Karpas-422 (cell line): ENCODE measurements around the gene INPP5F. TPM values are rescaled to one million over a fixed set of nuclear protein-coding genes. Genes with fewer than 3 reads are reported as not detected.

Source experiments
- DNase-seq: peaks from one replicate; pipeline ENCODE4 v3.0.0-alpha.2; 2015
- H2AFZ ChIP-seq: fragments of 200-600 bp; sonication (generic); 2 replicates; pipeline ENCODE4 v1.6.1; 2014; ENCODE audit warnings: antibody characterized with exemption, low read length, mixed read lengths
- H3K27ac ChIP-seq: fragments of 200-600 bp; sonication (generic); 2 replicates; pipeline ENCODE4 v1.5.1; 2014; ENCODE audit warnings: mild to moderate bottlenecking, low read length, moderate library complexity
- H3K27me3 ChIP-seq: fragments of 200-600 bp; sonication (generic); 2 replicates; pipeline ENCODE4 v1.6.1; 2014; ENCODE audit warnings: low read length, mixed read lengths
- H3K36me3 ChIP-seq: fragments of 200-600 bp; sonication (generic); 2 replicates; pipeline ENCODE4 v1.6.1; 2014; ENCODE audit warnings: low read length, mixed read lengths; ENCODE audit not compliant: insufficient read depth
- H3K4me1 ChIP-seq: fragments of 200-600 bp; sonication (generic); 2 replicates; pipeline ENCODE4 v1.6.1; 2014; ENCODE audit warnings: mild to moderate bottlenecking, low read length, mixed read lengths
- H3K4me2 ChIP-seq: fragments of 200-600 bp; sonication (generic); 2 replicates; pipeline ENCODE4 v1.6.1; 2014; ENCODE audit warnings: low read length, low read depth, mild to moderate bottlenecking; ENCODE audit not compliant: poor library complexity, severe bottlenecking
- H3K4me3 ChIP-seq: fragments of 200-600 bp; sonication (generic); 2 replicates; pipeline ENCODE4 v1.5.1; 2014; ENCODE audit warnings: mild to moderate bottlenecking, antibody characterized with exemption, low read length, mixed read lengths
- H3K79me2 ChIP-seq: fragments of 200-600 bp; sonication (generic); 2 replicates; pipeline ENCODE4 v1.6.1; 2014; ENCODE audit warnings: mild to moderate bottlenecking, low read length, mixed read lengths
- H3K9ac ChIP-seq: fragments of 200-600 bp; sonication (generic); 2 replicates; pipeline ENCODE4 v1.6.0; 2014; ENCODE audit warnings: low read length
- H3K9me2 ChIP-seq: fragments of 200-600 bp; sonication (generic), shearing (Covaris generic); replicated peaks from 2 replicates; pipeline ENCODE4 v1.6.0; 2014; ENCODE audit warnings: mild to moderate bottlenecking, low read length, moderate library complexity; ENCODE audit not compliant: insufficient read depth
- H3K9me3 ChIP-seq: fragments of 300-700, 200-600 bp; sonication (generic); 2 replicates; pipeline ENCODE4 v1.6.1; 2014; ENCODE audit warnings: low read length, mixed read lengths
- H4K20me1 ChIP-seq: fragments of 200-600 bp; sonication (generic); 2 replicates; pipeline ENCODE4 v1.6.1; 2014; ENCODE audit warnings: mild to moderate bottlenecking, antibody characterized with exemption, low read length, low read depth; ENCODE audit not compliant: insufficient read depth
- total RNA-seq: library from RNA; depleted of rRNA; stranded (reverse); fragments of >200 nt; shearing (Covaris generic); gene quantifications from 2 replicates; pipeline ENCODE4 v1.2.3, GENCODE V29; 2014; ENCODE audit warnings: low replicate concordance; rRNA removed

The INPP5F gene, protein sequence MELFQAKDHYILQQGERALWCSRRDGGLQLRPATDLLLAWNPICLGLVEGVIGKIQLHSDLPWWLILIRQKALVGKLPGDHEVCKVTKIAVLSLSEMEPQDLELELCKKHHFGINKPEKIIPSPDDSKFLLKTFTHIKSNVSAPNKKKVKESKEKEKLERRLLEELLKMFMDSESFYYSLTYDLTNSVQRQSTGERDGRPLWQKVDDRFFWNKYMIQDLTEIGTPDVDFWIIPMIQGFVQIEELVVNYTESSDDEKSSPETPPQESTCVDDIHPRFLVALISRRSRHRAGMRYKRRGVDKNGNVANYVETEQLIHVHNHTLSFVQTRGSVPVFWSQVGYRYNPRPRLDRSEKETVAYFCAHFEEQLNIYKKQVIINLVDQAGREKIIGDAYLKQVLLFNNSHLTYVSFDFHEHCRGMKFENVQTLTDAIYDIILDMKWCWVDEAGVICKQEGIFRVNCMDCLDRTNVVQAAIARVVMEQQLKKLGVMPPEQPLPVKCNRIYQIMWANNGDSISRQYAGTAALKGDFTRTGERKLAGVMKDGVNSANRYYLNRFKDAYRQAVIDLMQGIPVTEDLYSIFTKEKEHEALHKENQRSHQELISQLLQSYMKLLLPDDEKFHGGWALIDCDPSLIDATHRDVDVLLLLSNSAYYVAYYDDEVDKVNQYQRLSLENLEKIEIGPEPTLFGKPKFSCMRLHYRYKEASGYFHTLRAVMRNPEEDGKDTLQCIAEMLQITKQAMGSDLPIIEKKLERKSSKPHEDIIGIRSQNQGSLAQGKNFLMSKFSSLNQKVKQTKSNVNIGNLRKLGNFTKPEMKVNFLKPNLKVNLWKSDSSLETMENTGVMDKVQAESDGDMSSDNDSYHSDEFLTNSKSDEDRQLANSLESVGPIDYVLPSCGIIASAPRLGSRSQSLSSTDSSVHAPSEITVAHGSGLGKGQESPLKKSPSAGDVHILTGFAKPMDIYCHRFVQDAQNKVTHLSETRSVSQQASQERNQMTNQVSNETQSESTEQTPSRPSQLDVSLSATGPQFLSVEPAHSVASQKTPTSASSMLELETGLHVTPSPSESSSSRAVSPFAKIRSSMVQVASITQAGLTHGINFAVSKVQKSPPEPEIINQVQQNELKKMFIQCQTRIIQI
- 2.5 and 5.6 TPM in 2 replicates for total RNA-seq

DNA sequence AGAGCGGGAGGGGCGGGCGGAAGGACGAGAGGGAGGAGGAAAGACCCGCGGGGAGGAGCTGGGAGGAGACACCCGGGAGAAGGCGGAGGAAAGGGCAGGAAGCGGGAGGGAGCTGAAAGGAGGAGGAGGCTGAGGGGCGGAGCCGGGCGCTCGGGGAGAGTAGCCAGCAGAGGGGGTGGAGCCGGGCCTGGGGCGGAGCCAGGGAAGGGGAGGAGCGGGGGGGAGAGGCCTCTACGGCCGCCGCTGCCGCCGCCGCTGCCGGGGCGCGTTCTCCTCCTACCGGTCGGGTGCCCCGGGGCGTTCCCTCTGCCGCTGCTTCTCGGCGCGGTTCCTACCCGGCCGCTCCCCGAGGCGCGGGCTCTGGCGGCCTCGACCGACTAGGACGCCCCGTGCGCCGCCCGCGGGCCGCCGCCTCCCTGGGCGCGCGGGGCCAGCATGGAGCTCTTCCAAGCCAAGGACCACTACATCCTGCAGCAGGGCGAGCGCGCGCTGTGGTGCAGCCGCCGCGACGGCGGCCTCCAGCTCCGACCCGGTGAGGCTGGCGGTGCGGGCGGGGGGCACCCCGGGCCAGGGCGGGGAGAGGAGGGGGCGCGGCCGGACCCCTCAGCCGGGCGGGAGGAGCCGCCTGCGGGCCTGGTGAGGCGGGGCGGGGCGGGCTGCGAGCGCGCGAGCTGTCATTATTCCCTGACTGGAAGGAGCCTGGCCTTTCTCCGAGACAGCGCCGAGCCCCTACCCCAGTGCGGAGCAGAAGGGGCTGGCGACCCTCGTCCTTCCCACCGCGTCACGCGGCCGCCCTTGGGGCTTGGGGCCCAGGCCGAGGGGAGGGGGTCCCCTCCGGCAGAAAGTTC is at the start of gene INPP5F:
TSS of gene INPP5F (plus strand) at position 223 of the 848 bp plus-strand sequence. CDS start at position 436, 213 bp downstream.
- 0 out of 2 replicates have a peak within 1 kb of the TSS, but pooled peaks have one; percentile 35 for H3K27ac ChIP-seq
- peak within 1 kb of the TSS; percentile 82 for H3K4me3 ChIP-seq
- no peaks in the 10 kb centered on the region for H3K36me3 ChIP-seq
- no peaks in the 10 kb centered on the region for H3K9me2 ChIP-seq
- no peaks in the 10 kb centered on the region for H3K79me2 ChIP-seq
- peak; percentile 98 for DNase-seq
- no peaks in the 10 kb centered on the region for H3K9me3 ChIP-seq
- H4K20me1 ChIP-seq = no peaks in the 10 kb centered on the region
- peak within 1 kb of the TSS; percentile 89 for H2AFZ ChIP-seq
- peak within 1 kb of the TSS; percentile 86 for H3K9ac ChIP-seq
- H3K4me1 ChIP-seq = peaks cover 25% of the 10 kb centered on the region
- H3K4me2 ChIP-seq = peak within 1 kb of the TSS; percentile 97
- H3K27me3 ChIP-seq = no peaks in the 10 kb centered on the region

DNA sequence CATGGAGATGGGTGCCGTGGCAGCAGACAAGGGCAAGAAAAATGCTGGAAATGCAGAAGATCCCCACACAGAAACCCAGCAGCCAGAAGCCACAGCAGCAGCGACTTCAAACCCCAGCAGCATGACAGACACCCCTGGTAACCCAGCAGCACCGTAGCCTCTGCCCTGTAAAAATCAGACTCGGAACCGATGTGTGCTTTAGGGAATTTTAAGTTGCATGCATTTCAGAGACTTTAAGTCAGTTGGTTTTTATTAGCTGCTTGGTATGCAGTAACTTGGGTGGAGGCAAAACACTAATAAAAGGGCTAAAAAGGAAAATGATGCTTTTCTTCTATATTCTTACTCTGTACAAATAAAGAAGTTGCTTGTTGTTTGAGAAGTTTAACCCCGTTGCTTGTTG is 48.7 kb upstream of the INPP5F start:
- Histone ChIP-seq H3K9me2 (no peaks in the 10 kb centered on the region), H4K20me1 (no peaks in the 10 kb centered on the region; the same call in 1 of the 2 replicates), H3K9me3 (no peaks in the 10 kb centered on the region), H3K4me3 (no peak overlapping the region), H3K4me2 (no peak overlapping the region), H3K27me3 (no peaks in the 10 kb centered on the region), H3K4me1 (no peaks in the 10 kb centered on the region), H3K79me2 (no peaks in the 10 kb centered on the region), H3K9ac (no peak overlapping the region), H2AFZ (no peak overlapping the region), H3K27ac (no peak overlapping the region), H3K36me3 (no peaks in the 10 kb centered on the region)
- no peak for DNase-seq

DNA sequence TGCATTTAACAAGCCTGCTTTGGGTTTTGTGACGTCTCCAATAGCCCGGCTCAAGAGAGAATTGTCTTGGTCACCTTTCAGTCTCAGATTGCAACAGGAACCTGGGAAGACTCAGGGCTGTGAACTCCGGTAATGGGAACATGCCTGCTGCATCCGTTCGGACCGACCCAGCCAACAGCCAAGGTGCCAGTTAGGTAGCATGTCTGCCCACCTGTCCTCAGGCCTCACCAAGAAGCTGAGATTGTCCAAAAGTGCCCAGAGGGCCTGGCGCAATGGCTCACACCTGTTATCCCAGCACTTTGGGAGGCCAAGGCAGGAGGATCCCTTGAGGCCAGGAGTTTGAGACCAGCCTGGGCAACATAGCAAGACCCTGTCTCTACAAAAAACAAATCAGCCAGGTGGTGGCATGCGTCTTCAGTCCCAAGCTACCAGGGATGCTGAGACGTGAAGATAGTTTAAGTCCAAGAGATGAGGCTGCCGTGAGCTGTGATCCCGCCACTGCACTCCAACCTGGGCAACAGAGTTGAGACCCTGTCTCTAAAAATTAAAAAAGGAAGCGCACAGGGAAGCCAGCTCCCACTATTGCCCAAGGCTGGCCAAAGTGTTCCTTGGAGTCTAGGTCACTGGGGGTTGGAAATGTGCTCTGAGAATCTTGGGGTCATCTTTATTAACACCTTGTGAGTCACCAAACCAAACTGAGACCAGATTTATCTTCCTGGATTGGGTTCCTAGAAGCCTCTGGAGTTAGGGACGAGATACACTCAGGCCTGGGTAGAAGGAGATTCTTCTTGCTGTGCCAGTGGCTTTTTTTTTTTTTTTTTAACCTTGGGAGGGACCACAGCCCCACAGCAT is 47.7 kb upstream of the INPP5F start:
- Histone ChIP-seq H3K36me3 (no peaks in the 10 kb centered on the region), H3K27me3 (no peaks in the 10 kb centered on the region), H3K4me1 (no peaks in the 10 kb centered on the region), H3K9ac (no peak overlapping the region), H4K20me1 (no peaks in the 10 kb centered on the region; the same call in 1 of the 2 replicates), H2AFZ (no peak overlapping the region), H3K79me2 (no peaks in the 10 kb centered on the region), H3K4me2 (no peak overlapping the region), H3K9me3 (no peaks in the 10 kb centered on the region), H3K9me2 (no peaks in the 10 kb centered on the region), H3K4me3 (no peak overlapping the region), H3K27ac (no peak overlapping the region)
- no peak for DNase-seq

DNA sequence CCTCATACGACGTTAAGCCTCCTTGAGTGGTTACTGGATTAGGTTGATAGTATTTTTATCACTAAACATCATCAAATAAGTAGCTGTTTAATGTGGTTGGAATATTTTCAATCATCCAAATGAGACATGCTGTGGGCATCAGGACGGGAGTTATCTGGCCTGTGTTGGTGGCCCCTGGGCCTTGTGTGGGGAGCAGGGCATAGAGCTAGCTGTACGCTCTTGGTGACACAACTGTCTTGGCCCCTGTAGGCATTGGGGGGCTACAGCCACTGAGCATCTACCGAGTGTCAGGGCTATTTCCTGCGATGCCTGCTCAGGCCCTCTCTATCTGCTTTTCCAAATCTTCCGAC is 46.4 kb upstream of the INPP5F start:
- H3K27ac ChIP-seq = no peak overlapping the region
- no peaks in the 10 kb centered on the region for H3K27me3 ChIP-seq
- no peak overlapping the region for H3K4me3 ChIP-seq
- no peaks in the 10 kb centered on the region for H3K79me2 ChIP-seq
- H3K36me3 ChIP-seq = no peaks in the 10 kb centered on the region
- H3K9me3 ChIP-seq = no peaks in the 10 kb centered on the region
- H2AFZ ChIP-seq = no peak overlapping the region
- peaks cover 4% of the 10 kb centered on the region for H3K4me1 ChIP-seq
- H3K4me2 ChIP-seq = no peak overlapping the region
- no peaks in the 10 kb centered on the region for H4K20me1 ChIP-seq
- no peak for DNase-seq
- H3K9me2 ChIP-seq = no peaks in the 10 kb centered on the region
- H3K9ac ChIP-seq = no peak overlapping the region

DNA sequence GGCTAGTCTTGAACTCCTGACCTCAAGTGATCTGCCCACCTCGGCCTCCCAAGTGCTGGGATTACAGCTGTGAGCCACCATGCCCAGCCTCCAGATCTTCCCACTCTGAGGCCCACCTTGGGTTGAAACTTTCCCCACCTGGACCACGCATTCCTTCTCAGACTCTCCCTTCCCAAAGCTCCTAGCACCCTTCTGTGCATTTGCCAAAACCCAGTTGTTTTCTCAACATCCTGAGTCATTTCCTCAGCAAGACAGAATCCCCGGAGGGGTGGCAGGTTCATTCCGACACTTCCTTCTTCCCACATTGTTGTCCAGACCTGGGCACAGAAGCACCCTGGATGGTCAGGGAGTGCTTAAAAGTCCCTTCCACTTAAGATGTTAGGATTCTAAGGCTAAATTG is 45.8 kb upstream of the INPP5F start:
- H4K20me1 ChIP-seq = no peaks in the 10 kb centered on the region
- no peak overlapping the region for H2AFZ ChIP-seq
- no peak overlapping the region for H3K9ac ChIP-seq
- no peaks in the 10 kb centered on the region for H3K27me3 ChIP-seq
- H3K36me3 ChIP-seq = no peaks in the 10 kb centered on the region
- peaks cover 4% of the 10 kb centered on the region for H3K4me1 ChIP-seq
- H3K9me2 ChIP-seq = no peaks in the 10 kb centered on the region
- no peak overlapping the region for H3K4me2 ChIP-seq
- no peaks in the 10 kb centered on the region for H3K9me3 ChIP-seq
- H3K27ac ChIP-seq = no peak overlapping the region
- H3K4me3 ChIP-seq = no peak overlapping the region
- DNase-seq = no peak
- no peaks in the 10 kb centered on the region for H3K79me2 ChIP-seq

DNA sequence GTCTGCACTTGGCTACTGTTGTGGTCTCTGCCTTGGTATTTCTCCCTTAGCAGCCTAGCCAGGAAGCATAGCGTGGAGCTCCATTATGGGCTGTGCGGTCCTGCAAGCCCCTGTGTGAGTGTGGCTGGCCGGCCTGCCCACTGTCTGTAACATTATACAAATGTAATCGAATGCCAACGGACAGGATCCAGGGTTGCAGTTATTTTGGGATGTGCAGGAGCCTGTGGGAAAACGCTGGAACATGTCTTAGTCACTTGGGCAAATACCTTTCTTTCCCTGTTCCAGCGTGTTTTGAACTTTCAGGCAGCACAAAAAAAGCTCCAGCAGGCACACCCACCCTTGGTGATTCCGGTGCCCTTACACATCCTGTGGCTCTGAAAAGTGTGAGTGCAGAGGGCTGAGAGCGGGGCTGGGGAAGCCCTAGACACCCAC is 45.2 kb upstream of the INPP5F start:
- H3K9ac ChIP-seq = no peak overlapping the region
- no peaks in the 10 kb centered on the region for H3K9me2 ChIP-seq
- no peak overlapping the region for H3K27ac ChIP-seq
- no peak overlapping the region for H3K4me2 ChIP-seq
- no peaks in the 10 kb centered on the region for H3K36me3 ChIP-seq
- no peak for DNase-seq
- H3K4me3 ChIP-seq = no peak overlapping the region
- no peaks in the 10 kb centered on the region for H3K79me2 ChIP-seq
- H4K20me1 ChIP-seq = no peaks in the 10 kb centered on the region
- no peaks in the 10 kb centered on the region for H3K9me3 ChIP-seq
- H3K27me3 ChIP-seq = no peaks in the 10 kb centered on the region
- H3K4me1 ChIP-seq = peaks cover 6% of the 10 kb centered on the region
- H2AFZ ChIP-seq = no peak overlapping the region
